Thoracic aorta (tissue), 2 donors: ENCODE measurements around the gene PIEZO2. TPM values are rescaled to one million over a fixed set of nuclear protein-coding genes. Genes with fewer than 3 reads are reported as not detected.

ENCODE experiments used
- ATAC-seq: fragments of 150-250 bp; one replicate; pipeline ENCODE4 v1.8.0; 2017; ENCODE audit warnings: low read depth; ENCODE audit not compliant: insufficient number of reproducible peaks, low FRiP score
- DNase-seq: peaks from one replicate; pipeline ENCODE4 v3.0.0-alpha.2; 2020; ENCODE audit warnings: low spot score
- H3K27ac ChIP-seq, 2 donors: fragments of 200-600 bp; sonication (generic); 1 replicate in 1 of 2; 2 replicates in 1 of 2; pipeline ENCODE4 v1.5.1; 2016; ENCODE audit warnings: mild to moderate bottlenecking in 2 of 2, moderate library complexity in 2 of 2
- H3K27me3 ChIP-seq: fragments of 200-600 bp; sonication (generic); replicated peaks from 2 replicates; pipeline ENCODE4 v1.6.0; 2016; ENCODE audit warnings: mild to moderate bottlenecking; ENCODE audit not compliant: insufficient read depth
- H3K36me3 ChIP-seq: fragments of 200-600 bp; sonication (generic); one replicate; pipeline ENCODE4 v1.5.1; 2016
- H3K4me1 ChIP-seq, 2 donors: fragments of 200-600 bp; sonication (generic); 1 replicate in 1 of 2; 2 replicates in 1 of 2; pipeline versions ENCODE4 v1.5.1 to v1.6.0; 2016; ENCODE audit warnings: low read depth in 2 of 2, mild to moderate bottlenecking in 1 of 2; ENCODE audit not compliant: control insufficient read depth in 1 of 2
- H3K4me3 ChIP-seq: fragments of 200-600 bp; sonication (generic); 2 replicates; pipeline ENCODE4 v1.5.1; 2016; ENCODE audit warnings: mild to moderate bottlenecking
- H3K9me3 ChIP-seq: fragments of 200-600 bp; sonication (generic); 2 replicates; pipeline ENCODE4 v1.5.1; 2016
- total RNA-seq, 2 donors: library from RNA; depleted of rRNA; stranded (reverse); fragments of >200 nt; gene quantifications; one replicate each; pipeline versions ENCODE4 v1.1.0 to v1.2.3, GENCODE V29; 2016
- TF ChIP-seq, protein P1 (sequence below): fragments of 200-600 bp; sonication (generic); IDR thresholded peaks from one replicate; pipeline ENCODE4 v1.5.1; 2019; ENCODE audit warnings: antibody characterized with exemption

PIEZO2 gene
- total RNA-seq, 2 donors from 2014 or later = 8.3 to 10.3 TPM

DNA sequence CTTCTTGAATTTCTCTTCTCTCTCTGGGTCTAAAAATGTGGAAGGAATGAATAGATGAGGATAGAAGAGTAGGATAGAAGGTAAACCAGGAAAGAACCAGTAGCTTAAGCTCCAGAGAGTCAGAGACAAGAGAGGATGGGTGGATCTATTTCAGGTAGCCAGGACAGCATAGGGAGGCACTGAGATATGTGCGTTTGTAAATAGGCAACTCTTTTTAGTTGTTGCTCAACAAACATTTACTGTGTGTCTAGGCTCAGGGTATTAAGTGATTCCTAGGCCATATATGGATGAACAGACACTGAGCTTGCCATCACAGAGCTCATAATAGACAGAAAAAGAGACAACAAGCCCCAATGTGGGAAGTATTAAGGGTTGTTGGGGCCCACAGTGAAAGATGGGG is 463.1 kb downstream of the PIEZO2 start:
- Histone ChIP-seq H3K4me1 (no peaks in the 10 kb centered on the region), H3K36me3 (no peaks in the 10 kb centered on the region), H3K4me3 (no peak overlapping the region), H3K27ac (no peak overlapping the region), H3K27me3 (no peaks in the 10 kb centered on the region), H3K9me3 (no peaks in the 10 kb centered on the region)
- TF ChIP-seq, protein P1, sequence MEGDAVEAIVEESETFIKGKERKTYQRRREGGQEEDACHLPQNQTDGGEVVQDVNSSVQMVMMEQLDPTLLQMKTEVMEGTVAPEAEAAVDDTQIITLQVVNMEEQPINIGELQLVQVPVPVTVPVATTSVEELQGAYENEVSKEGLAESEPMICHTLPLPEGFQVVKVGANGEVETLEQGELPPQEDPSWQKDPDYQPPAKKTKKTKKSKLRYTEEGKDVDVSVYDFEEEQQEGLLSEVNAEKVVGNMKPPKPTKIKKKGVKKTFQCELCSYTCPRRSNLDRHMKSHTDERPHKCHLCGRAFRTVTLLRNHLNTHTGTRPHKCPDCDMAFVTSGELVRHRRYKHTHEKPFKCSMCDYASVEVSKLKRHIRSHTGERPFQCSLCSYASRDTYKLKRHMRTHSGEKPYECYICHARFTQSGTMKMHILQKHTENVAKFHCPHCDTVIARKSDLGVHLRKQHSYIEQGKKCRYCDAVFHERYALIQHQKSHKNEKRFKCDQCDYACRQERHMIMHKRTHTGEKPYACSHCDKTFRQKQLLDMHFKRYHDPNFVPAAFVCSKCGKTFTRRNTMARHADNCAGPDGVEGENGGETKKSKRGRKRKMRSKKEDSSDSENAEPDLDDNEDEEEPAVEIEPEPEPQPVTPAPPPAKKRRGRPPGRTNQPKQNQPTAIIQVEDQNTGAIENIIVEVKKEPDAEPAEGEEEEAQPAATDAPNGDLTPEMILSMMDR = no peak
- ATAC-seq (no peak), DNase-seq (no peak)

DNA sequence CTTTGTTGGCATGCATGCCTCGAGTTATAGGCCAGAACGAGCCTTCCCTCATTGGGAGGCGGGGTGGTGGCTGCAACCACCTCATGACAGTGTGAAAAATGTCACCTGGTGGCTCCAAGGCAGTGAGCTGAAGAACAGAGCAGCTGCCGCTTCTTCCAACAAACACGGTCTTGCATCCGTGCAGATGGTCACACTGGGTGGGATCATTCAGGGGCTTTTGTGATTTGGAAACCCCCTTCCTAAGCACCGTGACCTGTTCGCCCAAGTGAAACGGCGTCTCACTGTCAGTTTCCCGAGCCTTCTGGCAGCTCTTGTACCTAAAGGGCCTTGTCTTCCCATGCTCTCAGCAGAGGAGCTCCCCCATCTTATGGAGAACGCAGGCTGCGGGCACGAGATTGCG is 463.9 kb downstream of the PIEZO2 start:
- no peak for DNase-seq
- H3K27me3 ChIP-seq = no peaks in the 10 kb centered on the region
- no peak for ATAC-seq

DNA sequence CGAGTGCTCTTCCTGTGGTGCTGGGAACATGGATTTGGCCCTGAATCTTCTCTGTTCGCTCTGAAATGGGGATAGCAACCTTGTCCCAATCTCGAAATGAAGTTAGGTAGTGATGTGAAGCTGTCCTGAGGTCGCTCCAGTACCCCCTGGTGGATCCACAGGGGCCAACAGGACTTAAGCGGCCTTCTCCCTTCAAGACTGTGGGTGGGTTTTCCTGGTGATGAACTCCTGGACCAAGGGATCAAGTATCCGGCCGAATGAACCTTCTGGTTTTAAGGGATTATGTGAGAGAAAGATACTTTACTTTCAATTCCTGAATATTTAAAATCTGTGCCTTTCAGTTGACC is 467.0 kb downstream of the PIEZO2 start:
- ATAC-seq (no peak), DNase-seq (no peak)
- Histone ChIP-seq H3K4me1 (no peaks in the 10 kb centered on the region), H3K36me3 (no peaks in the 10 kb centered on the region), H3K27ac (no peak overlapping the region), H3K27me3 (no peaks in the 10 kb centered on the region), H3K4me3 (no peak overlapping the region), H3K9me3 (no peaks in the 10 kb centered on the region)
- TF ChIP-seq, protein P1 = no peak

More for the DNA sequence above, 463.9 kb downstream of the PIEZO2 start:
- Histone ChIP-seq H3K4me1 (no peaks in the 10 kb centered on the region), H3K36me3 (no peaks in the 10 kb centered on the region), H3K27ac (no peak overlapping the region), H3K9me3 (no peaks in the 10 kb centered on the region), H3K4me3 (no peak overlapping the region)
- TF ChIP-seq, protein P1 = no peak

DNA sequence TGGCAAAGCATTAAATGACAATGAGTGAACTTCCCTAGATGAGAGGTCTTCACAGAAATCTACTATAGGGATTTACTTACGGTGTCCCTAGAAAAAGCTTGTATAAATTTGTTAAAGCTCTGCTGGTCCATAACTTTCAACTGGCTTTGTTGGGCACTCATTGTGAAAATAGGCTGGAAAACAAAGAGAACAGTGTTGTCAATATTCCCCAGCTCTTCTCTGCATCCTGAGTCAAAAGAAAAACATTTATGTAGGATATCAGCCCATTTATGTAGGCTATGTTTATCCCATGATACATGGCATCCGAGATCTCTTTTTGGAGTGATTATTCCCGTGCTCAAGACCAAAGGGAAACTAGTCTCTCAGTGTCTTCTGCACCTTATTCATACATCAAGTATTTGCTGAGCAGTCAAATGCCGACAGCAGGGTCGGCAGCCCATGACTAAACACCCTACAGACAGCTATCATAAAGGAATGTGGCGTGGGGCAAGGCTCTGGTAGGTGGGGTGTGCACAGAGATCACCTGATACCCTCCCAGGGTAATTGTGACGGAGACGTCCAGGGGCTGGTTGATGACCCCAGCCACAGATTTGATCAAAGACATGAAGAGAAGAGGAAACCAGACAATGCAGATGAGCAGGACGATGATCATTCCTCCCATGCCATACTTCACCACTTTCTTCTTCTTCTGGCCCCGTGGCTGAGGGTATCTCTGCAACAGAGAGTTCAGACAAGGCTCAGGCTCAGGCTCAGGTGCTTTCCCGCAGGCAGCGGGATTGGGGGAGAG is 467.6 kb downstream of the PIEZO2 start:
- TF ChIP-seq, protein P1 = no peak
- H3K4me1 ChIP-seq = no peaks in the 10 kb centered on the region
- no peak overlapping the region for H3K27ac ChIP-seq
- no peaks in the 10 kb centered on the region for H3K36me3 ChIP-seq
- ATAC-seq (no peak), DNase-seq (no peak)
- H3K27me3 ChIP-seq = no peaks in the 10 kb centered on the region
- no peak overlapping the region for H3K4me3 ChIP-seq
- H3K9me3 ChIP-seq = no peaks in the 10 kb centered on the region

DNA sequence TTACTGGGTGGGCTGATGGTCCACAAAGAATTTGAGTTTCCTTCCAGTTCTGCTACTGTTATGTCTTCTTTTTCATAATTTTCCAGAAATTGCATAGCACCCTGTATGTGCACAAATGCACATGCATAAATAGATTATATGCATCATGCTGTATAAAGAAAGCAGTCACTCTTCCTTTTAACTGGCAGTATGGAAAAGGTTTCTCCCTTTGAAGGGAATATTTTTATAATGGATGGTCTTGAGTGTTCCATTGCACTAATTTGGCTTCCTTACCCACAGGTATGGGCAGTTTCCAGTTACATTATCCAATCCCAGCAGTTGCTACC is 469.1 kb downstream of the PIEZO2 start:
- Histone ChIP-seq H3K9me3 (no peaks in the 10 kb centered on the region), H3K4me3 (no peak overlapping the region), H3K4me1 (no peaks in the 10 kb centered on the region), H3K27ac (no peak overlapping the region), H3K27me3 (no peaks in the 10 kb centered on the region), H3K36me3 (no peaks in the 10 kb centered on the region)
- TF ChIP-seq, protein P1 = no peak
- DNase-seq (no peak), ATAC-seq (no peak)
